ENCODE results near the gene PLN. TPM values are rescaled to one million over a fixed set of nuclear protein-coding genes. Genes with fewer than 3 reads are reported as not detected.

PLN gene
- total RNA-seq, 5 donors from 2014 or later (not counting 1 experiment from before 2014, with no cell fraction given): 0.13 to 0.23 TPM; not detected in 3

- peaks cover 7 to 43% (median 18%) of the 10 kb centered on the region in 3 donors for H3K9me3 Mint-ChIP-seq
- no peak for DNase-seq
- no peak overlapping the region for H3K27ac Mint-ChIP-seq
- no peak overlapping the region for H3K27ac ChIP-seq (ENCODE audit: low read length)
- no peaks in the 10 kb centered on the region for H3K4me1 ChIP-seq (ENCODE audit: control insufficient read depth in 1 of 2, extremely low read depth in 1 of 2, insufficient read depth in 2 of 2, low read length in 2 of 2)
- no peaks in the 10 kb centered on the region for H3K27me3 Mint-ChIP-seq
- ChIA-PET POLR2A (interaction anchor here in 1 of 2 donors (0.6 kb wide), 1 partner anchor 8 kb away, joined by 3 read pairs; no protein-coding TSS in a partner anchor), CTCF (interaction anchor here (0.7 to 2.1 kb wide), 9 partner anchors 11 to 604 kb away, joined by 3 to 9 read pairs (median 4); no protein-coding TSS in a partner anchor)
- peaks cover 2 to 29% of the 10 kb centered on the region in 2 donors for H3K36me3 ChIP-seq (ENCODE audit: control insufficient read depth in 2 of 2, extremely low read depth in 1 of 2, insufficient read depth in 1 of 2, low read length in 1 of 2)
- H3K4me3 Mint-ChIP-seq: no peak overlapping the region
- H3K4me3 ChIP-seq (ENCODE audit: control insufficient read depth in 1 of 2, extremely low read depth in 1 of 2, low read length in 1 of 2): peak overlapping the region in 1 of 2 donors; percentile 17
- 100% methylated on average over 1 of the region's 2 CpGs for WGBS (ENCODE audit: insufficient coverage)
- H3K36me3 Mint-ChIP-seq: peaks cover 70% of the 10 kb centered on the region
- peaks cover 7 to 20% (median 8%) of the 10 kb centered on the region in 3 donors for H3K4me1 Mint-ChIP-seq
- no peak for ATAC-seq (replicated peaks in 1 of 4)
- peaks cover 5% of the 10 kb centered on the region for H3K9me3 ChIP-seq
- no peaks in the 10 kb centered on the region for H3K27me3 ChIP-seq (replicated peaks in 1 of 2; ENCODE audit: control insufficient read depth in 2 of 2, extremely low read depth in 1 of 2, insufficient read depth in 2 of 2, low read length in 1 of 2)
Measured at GRCh38 chr6:118579786-118580185, 31.7 kb downstream of the PLN start.

GRCh38 chr6:118580585-118581419, 32.7 kb downstream of the PLN start:
- no peak overlapping the region for H3K4me3 ChIP-seq (ENCODE audit: control insufficient read depth in 1 of 2, extremely low read depth in 1 of 2, low read length in 1 of 2)
- ATAC-seq (replicated peaks in 1 of 4): peak; percentile 57 to 73 (median 62)
- H3K9me3 Mint-ChIP-seq: peaks cover 7 to 34% (median 16%) of the 10 kb centered on the region in 3 donors
- ChIA-PET CTCF (interaction anchor here (0.5 to 2.1 kb wide), 12 partner anchors 12 to 605 kb away, joined by 3 to 9 read pairs (median 4); no protein-coding TSS in a partner anchor), POLR2A (interaction anchor here in 1 of 2 donors (0.6 kb wide), 1 partner anchor 7 kb away, joined by 3 read pairs; no protein-coding TSS in a partner anchor)
- H3K4me1 Mint-ChIP-seq: peaks cover 16 to 22% (median 17%) of the 10 kb centered on the region in 3 donors
- H3K27ac Mint-ChIP-seq: peak overlapping the region; percentile 64 to 86
- no peaks in the 10 kb centered on the region for H3K27me3 ChIP-seq (replicated peaks in 1 of 2; ENCODE audit: control insufficient read depth in 2 of 2, extremely low read depth in 1 of 2, insufficient read depth in 2 of 2, low read length in 1 of 2)
- WGBS (ENCODE audit: insufficient coverage): 89% methylated on average over 6 of the region's 10 CpGs
- no peaks in the 10 kb centered on the region for H3K27me3 Mint-ChIP-seq
- H3K27ac ChIP-seq (ENCODE audit: low read length): no peak overlapping the region
- peaks cover 2% of the 10 kb centered on the region for H3K9me3 ChIP-seq
- no peak overlapping the region for H3K4me3 Mint-ChIP-seq
- peaks cover 7 to 34% of the 10 kb centered on the region in 2 donors for H3K36me3 ChIP-seq (ENCODE audit: control insufficient read depth in 2 of 2, extremely low read depth in 1 of 2, insufficient read depth in 1 of 2, low read length in 1 of 2)
- H3K4me1 ChIP-seq (ENCODE audit: control insufficient read depth in 1 of 2, extremely low read depth in 1 of 2, insufficient read depth in 2 of 2, low read length in 2 of 2): no peaks in the 10 kb centered on the region
- peak in 11 of 35 experiments; percentile 4 to 74 (median 14) for DNase-seq
- peaks cover 69% of the 10 kb centered on the region for H3K36me3 Mint-ChIP-seq

- peaks cover 7 to 30% (median 16%) of the 10 kb centered on the region in 3 donors for H3K9me3 Mint-ChIP-seq
- ATAC-seq (replicated peaks in 1 of 4): no peak
- no peak overlapping the region for H3K4me3 Mint-ChIP-seq
- Histone ChIP-seq H3K36me3 (ENCODE audit: control insufficient read depth in 2 of 2, extremely low read depth in 1 of 2, insufficient read depth in 1 of 2, low read length in 1 of 2) (peaks cover 7 to 28% of the 10 kb centered on the region in 2 donors), H3K27ac (ENCODE audit: low read length) (no peak overlapping the region), H3K4me1 (ENCODE audit: control insufficient read depth in 1 of 2, extremely low read depth in 1 of 2, insufficient read depth in 2 of 2, low read length in 2 of 2) (no peaks in the 10 kb centered on the region), H3K27me3 (replicated peaks in 1 of 2; ENCODE audit: control insufficient read depth in 2 of 2, extremely low read depth in 1 of 2, insufficient read depth in 2 of 2, low read length in 1 of 2) (no peaks in the 10 kb centered on the region), H3K4me3 (ENCODE audit: control insufficient read depth in 1 of 2, extremely low read depth in 1 of 2, low read length in 1 of 2) (no peak overlapping the region), H3K9me3 (peaks cover 2% of the 10 kb centered on the region)
- peaks cover 21 to 30% (median 24%) of the 10 kb centered on the region in 3 donors for H3K4me1 Mint-ChIP-seq
- 94% methylated on average over 3 of the region's 5 CpGs for WGBS (ENCODE audit: insufficient coverage)
- CTCF ChIA-PET: interaction anchor here in 1 of 2 donors (0.6 to 1.3 kb wide), 2 partner anchors 34 to 53 kb away, joined by 3 to 7 read pairs; no protein-coding TSS in a partner anchor
- POLR2A ChIA-PET: no interaction called here
- H3K36me3 Mint-ChIP-seq: peaks cover 67% of the 10 kb centered on the region
- no peak for DNase-seq
- H3K27ac Mint-ChIP-seq: peak overlapping the region; percentile 64 to 86
- no peaks in the 10 kb centered on the region for H3K27me3 Mint-ChIP-seq
Measured at GRCh38 chr6:118581489-118581959, 33.4 kb downstream of the PLN start.

DNA sequence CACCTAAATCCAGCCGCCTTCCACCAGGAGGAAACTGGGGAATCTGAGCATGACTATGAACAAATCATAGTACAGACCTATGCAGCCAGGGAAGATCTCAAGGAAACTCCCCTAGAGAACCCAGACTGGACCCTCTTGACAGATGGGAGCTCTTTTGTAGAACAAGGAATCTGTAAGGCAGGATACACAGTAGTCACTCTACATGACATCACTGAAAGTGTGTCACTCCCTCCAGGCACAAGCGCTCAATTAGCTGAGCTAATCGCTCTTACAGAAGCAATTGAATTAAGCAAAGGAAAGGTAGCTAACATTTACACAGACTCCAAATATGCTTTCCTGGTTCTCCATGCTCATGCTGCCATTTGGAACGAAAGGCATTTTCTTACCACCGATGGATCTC, 36.8 kb downstream of the PLN start:
- Histone ChIP-seq H3K27ac (ENCODE audit: low read length) (no peak overlapping the region), H3K27me3 (replicated peaks in 1 of 2; ENCODE audit: control insufficient read depth in 2 of 2, extremely low read depth in 1 of 2, insufficient read depth in 2 of 2, low read length in 1 of 2) (no peaks in the 10 kb centered on the region), H3K36me3 (ENCODE audit: control insufficient read depth in 2 of 2, extremely low read depth in 1 of 2, insufficient read depth in 1 of 2, low read length in 1 of 2) (peaks cover 7 to 28% of the 10 kb centered on the region in 2 donors), H3K4me3 (ENCODE audit: control insufficient read depth in 1 of 2, extremely low read depth in 1 of 2, low read length in 1 of 2) (no peak overlapping the region), H3K4me1 (ENCODE audit: control insufficient read depth in 1 of 2, extremely low read depth in 1 of 2, insufficient read depth in 2 of 2, low read length in 2 of 2) (no peaks in the 10 kb centered on the region), H3K9me3 (no peaks in the 10 kb centered on the region)
- no peak for DNase-seq
- Mint-ChIP-seq H3K27ac (peak overlapping the region; percentile 12 to 81), H3K36me3 (peaks cover 57% of the 10 kb centered on the region), H3K27me3 (no peaks in the 10 kb centered on the region), H3K4me3 (no peak overlapping the region), H3K9me3 (peaks cover 3 to 9% (median 3%) of the 10 kb centered on the region in 3 donors), H3K4me1 (peaks cover 45 to 60% (median 57%) of the 10 kb centered on the region in 3 donors)
- WGBS (ENCODE audit: insufficient coverage): no CpG with 5 or more reads among the region's 5 CpGs
- ChIA-PET POLR2A (no interaction called here), CTCF (interaction anchor here (1.1 to 1.2 kb wide), 2 partner anchors 19 to 20 kb away, joined by 4 to 5 read pairs; no protein-coding TSS in a partner anchor)
- ATAC-seq (replicated peaks in 1 of 4): no peak

DNA sequence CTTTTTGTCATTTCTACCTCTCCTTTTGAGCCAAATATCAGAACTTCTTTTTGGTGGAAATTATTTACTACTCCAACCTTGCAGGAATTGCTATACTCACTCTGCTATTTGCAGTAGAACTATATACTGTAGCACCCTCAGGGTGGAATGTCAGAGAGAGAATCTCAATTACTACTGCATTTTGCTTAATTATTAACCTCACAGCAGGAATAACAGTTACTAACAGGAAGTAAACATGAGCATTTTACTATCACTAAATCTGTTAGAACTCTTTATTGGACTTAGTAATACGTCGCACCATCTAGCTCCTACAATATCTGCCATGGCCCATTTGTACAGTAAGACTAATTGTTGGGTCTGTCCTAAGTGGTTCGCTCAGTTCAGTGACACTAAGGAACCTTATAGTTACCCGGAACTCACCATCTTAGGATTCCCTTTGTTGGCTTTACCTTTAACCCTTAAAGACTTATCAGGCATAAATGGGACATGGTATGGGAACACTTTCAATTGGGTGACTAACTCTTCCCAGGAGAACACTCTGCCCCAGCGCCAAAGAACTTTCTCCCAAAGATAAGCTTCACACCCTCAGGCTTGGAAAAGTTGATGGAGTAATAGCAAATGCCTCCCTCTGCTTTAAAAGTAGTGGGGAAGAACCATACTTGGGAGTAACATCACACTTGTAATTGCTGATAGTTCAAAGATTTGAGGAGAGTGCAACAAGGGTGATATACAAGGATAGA, 38.8 kb downstream of the PLN start:
- Histone ChIP-seq H3K27me3 (replicated peaks in 1 of 2; ENCODE audit: control insufficient read depth in 2 of 2, extremely low read depth in 1 of 2, insufficient read depth in 2 of 2, low read length in 1 of 2) (no peaks in the 10 kb centered on the region), H3K27ac (ENCODE audit: low read length) (no peak overlapping the region), H3K4me1 (ENCODE audit: control insufficient read depth in 1 of 2, extremely low read depth in 1 of 2, insufficient read depth in 2 of 2, low read length in 2 of 2) (no peaks in the 10 kb centered on the region), H3K9me3 (no peaks in the 10 kb centered on the region), H3K4me3 (ENCODE audit: control insufficient read depth in 1 of 2, extremely low read depth in 1 of 2, low read length in 1 of 2) (no peak overlapping the region), H3K36me3 (ENCODE audit: control insufficient read depth in 2 of 2, extremely low read depth in 1 of 2, insufficient read depth in 1 of 2, low read length in 1 of 2) (peaks cover 7 to 42% of the 10 kb centered on the region in 2 donors)
- Mint-ChIP-seq H3K27me3 (no peaks in the 10 kb centered on the region), H3K36me3 (peaks cover 45% of the 10 kb centered on the region), H3K4me1 (peaks cover 50 to 67% (median 62%) of the 10 kb centered on the region in 3 donors), H3K9me3 (no peaks in the 10 kb centered on the region), H3K4me3 (no peak overlapping the region), H3K27ac (peak overlapping the region; percentile 29 to 81)
- POLR2A ChIA-PET: no interaction called here
- ATAC-seq (replicated peaks in 1 of 4): no peak
- 90% methylated on average over 2 of the region's 5 CpGs for WGBS (ENCODE audit: insufficient coverage)
- CTCF ChIA-PET: interaction anchor here in 1 of 2 donors (0.6 kb wide), 1 partner anchor 13 kb away, joined by 3 read pairs; no protein-coding TSS in a partner anchor
- DNase-seq: no peak

All from T-cell (primary cell).